ENCODE data around the gene PTPRD. TPM values are rescaled to one million over a fixed set of nuclear protein-coding genes. Genes with fewer than 3 reads are reported as not detected.

The PTPRD gene
- total RNA-seq, 1 donor from 2014 or later: 20.9 TPM

- no peak for DNase-seq (ENCODE audit: low spot score)
Measured at GRCh38 chr9:10054456-10054855, 558.3 kb downstream of the PTPRD start.

- DNase-seq (ENCODE audit: low spot score): no peak
Measured at GRCh38 chr9:10052916-10053315, 559.9 kb downstream of the PTPRD start.

- no peak for DNase-seq (ENCODE audit: low spot score)
Measured at GRCh38 chr9:10052181-10052580, 560.6 kb downstream of the PTPRD start.

GRCh38 chr9:10050016-10050415, 562.8 kb downstream of the PTPRD start:
- no peak for DNase-seq (ENCODE audit: low spot score)

- no peak for DNase-seq (ENCODE audit: low spot score)
Measured at GRCh38 chr9:10048994-10049393, 563.8 kb downstream of the PTPRD start.

GRCh38 chr9:10045598-10045997, 567.2 kb downstream of the PTPRD start:
- DNase-seq (ENCODE audit: low spot score): no peak

GRCh38 chr9:10041726-10042229, 571.0 kb downstream of the PTPRD start:
- no peak for DNase-seq (ENCODE audit: low spot score)

GRCh38 chr9:10036095-10036494, 576.7 kb downstream of the PTPRD start:
- no peak for DNase-seq (ENCODE audit: low spot score)

- DNase-seq (ENCODE audit: low spot score): no peak
Measured at GRCh38 chr9:10032166-10032565, 580.6 kb downstream of the PTPRD start.

- DNase-seq (ENCODE audit: low spot score): no peak
Measured at GRCh38 chr9:10026443-10026984, 586.3 kb downstream of the PTPRD start.

- DNase-seq (ENCODE audit: low spot score): no peak
Measured at GRCh38 chr9:10015755-10016154, 597.0 kb downstream of the PTPRD start.

GRCh38 chr9:10014889-10015288, 597.9 kb downstream of the PTPRD start:
- DNase-seq (ENCODE audit: low spot score): no peak

GRCh38 chr9:10009401-10009800, 603.4 kb downstream of the PTPRD start:
- DNase-seq (ENCODE audit: low spot score): no peak

- no peak for DNase-seq (ENCODE audit: low spot score)
Measured at GRCh38 chr9:10008101-10008799, 604.6 kb downstream of the PTPRD start.

- no peak for DNase-seq (ENCODE audit: low spot score)
Measured at GRCh38 chr9:10007356-10007755, 605.4 kb downstream of the PTPRD start.

- no peak for DNase-seq (ENCODE audit: low spot score)
Measured at GRCh38 chr9:10005206-10005605, 607.6 kb downstream of the PTPRD start.

GRCh38 chr9:10003047-10003446, 609.8 kb downstream of the PTPRD start:
- DNase-seq (ENCODE audit: low spot score): no peak

GRCh38 chr9:10000669-10001068, 612.1 kb downstream of the PTPRD start:
- no peak for DNase-seq (ENCODE audit: low spot score)

- DNase-seq (ENCODE audit: low spot score): no peak
Measured at GRCh38 chr9:9998491-9999287, 614.1 kb downstream of the PTPRD start.

- no peak for DNase-seq (ENCODE audit: low spot score)
Measured at GRCh38 chr9:9997585-9997984, 615.2 kb downstream of the PTPRD start.

- no peak for DNase-seq (ENCODE audit: low spot score)
Measured at GRCh38 chr9:9996259-9996658, 616.5 kb downstream of the PTPRD start.

- DNase-seq (ENCODE audit: low spot score): no peak
Measured at GRCh38 chr9:9992936-9993335, 619.9 kb downstream of the PTPRD start.

- no peak for DNase-seq (ENCODE audit: low spot score)
Measured at GRCh38 chr9:9973062-9973461, 639.7 kb downstream of the PTPRD start.
